Esophagus squamous epithelium (tissue), 5 donors: ENCODE results near the gene RRAS2. TPM values are rescaled to one million over a fixed set of nuclear protein-coding genes. Genes with fewer than 3 reads are reported as not detected.

Experiments used
- DNase-seq: peaks from one replicate; lab custom pipeline; 2025; lab: John Stamatoyannopoulos, UW
- H3K27ac ChIP-seq, 4 donors: fragments of 200-600 bp; sonication (generic); one replicate each; pipeline ENCODE4 v1.5.1; 2016 to 2019; ENCODE audit warnings: mild to moderate bottlenecking in 1 of 4
- H3K27me3 ChIP-seq, 4 donors: fragments of 200-600 bp; sonication (generic); 1 replicate in 3 of 4; 2 replicates in 1 of 4; pipeline versions ENCODE4 v1.5.1 to v1.6.0; 2017 to 2021; ENCODE audit warnings: antibody characterized with exemption in 1 of 4
- H3K36me3 ChIP-seq, 3 donors: fragments of 200-600 bp; sonication (generic); one replicate each; pipeline ENCODE4 v1.5.1; 2016 to 2019
- H3K4me1 ChIP-seq, 3 donors: fragments of 200-600 bp; sonication (generic); one replicate each; pipeline ENCODE4 v1.5.1; 2017 to 2019
- H3K4me3 ChIP-seq, 4 donors: fragments of 200-600 bp; sonication (generic); 1 replicate in 3 of 4; 2 replicates in 1 of 4; pipeline ENCODE4 v1.5.1; 2016 to 2019; ENCODE audit warnings: mild to moderate bottlenecking in 2 of 4, moderate library complexity in 1 of 4
- H3K9me3 ChIP-seq, 3 donors: fragments of 200-600 bp; sonication (generic); one replicate each; pipeline ENCODE4 v1.5.1; 2016 to 2019
- CTCF ChIP-seq, 6 experiments: fragments of 450-650 bp in 4 of 6; fragments of 200-600 bp in 2 of 6; sonication (generic) in 2 of 6; IDR thresholded peaks; one replicate each; pipeline ENCODE4 v1.5.1; 2016 to 2019; ENCODE audit warnings: antibody characterized with exemption in 6 of 6, mild to moderate bottlenecking in 4 of 6, moderate library complexity in 4 of 6
- POLR2A ChIP-seq, 4 donors: fragments of 450-650 bp; IDR thresholded peaks; one replicate each; pipeline ENCODE4 v1.6.1; 2017; ENCODE audit warnings: antibody characterized with exemption in 4 of 4, mild to moderate bottlenecking in 4 of 4, moderate library complexity in 3 of 4
- WGBS, 2 donors: methylation state at CpG; one replicate each; pipeline ENCODE4 v1.1.5; 2018; 5-methylcytosine and 5-hydroxymethylcytosine counted together
- intact Hi-C: fragments of 100-400 bp; cut with DNase I; formaldehyde crosslinking; loops from one replicate; pipeline ENCODE4 v1.15.0; 2022
- total RNA-seq, 4 donors: library from RNA; depleted of rRNA; stranded (reverse); fragments of >200 nt; gene quantifications; one replicate each; pipeline ENCODE4 v1.1.0, GENCODE V29; 2016
- donor health status: DM: yes; HTN: yes; CAD: no.

RRAS2 gene
- total RNA-seq, 4 donors from 2014 or later = 14.1 to 42.5 (median 29.0) TPM

- TF ChIP-seq CTCF (IDR thresholded peaks at IDR 0.05) (no peak), POLR2A (IDR thresholded peaks at IDR 0.05) (no peak)
- H3K36me3 ChIP-seq = no peaks in the 10 kb centered on the region
- no peak overlapping the region for H3K4me3 ChIP-seq
- intact Hi-C loops = no loop called here
- H3K9me3 ChIP-seq = no peaks in the 10 kb centered on the region
- H3K27ac ChIP-seq = no peak overlapping the region
- H3K4me1 ChIP-seq = peaks cover 0 to 40% (median 7%) of the 10 kb centered on the region in 3 donors
- 85 to 93% methylated on average over 2 of the region's 2 CpGs for WGBS, 2 donors
- no peaks in the 10 kb centered on the region for H3K27me3 ChIP-seq
- no peak for DNase-seq
Observed at GRCh38 chr11:14315130-14315529, 43.9 kb downstream of the RRAS2 start.

- no peak for TF ChIP-seq POLR2A (IDR thresholded peaks at IDR 0.05)
- TF ChIP-seq CTCF (IDR thresholded peaks at IDR 0.05) = no peak
- H3K27ac ChIP-seq = no peak overlapping the region
Observed at GRCh38 chr11:14314127-14314526, 44.9 kb downstream of the RRAS2 start.

GRCh38 chr11:14312736-14313438 lies 46.1 kb downstream of the RRAS2 start:
- H3K27ac ChIP-seq = no peak overlapping the region
- WGBS, 2 donors = 43 to 68% methylated on average over 4 of the region's 4 CpGs
- no peaks in the 10 kb centered on the region for H3K27me3 ChIP-seq
- H3K36me3 ChIP-seq = no peaks in the 10 kb centered on the region
- peaks cover 0 to 46% (median 15%) of the 10 kb centered on the region in 3 donors for H3K4me1 ChIP-seq
- no peak overlapping the region for H3K4me3 ChIP-seq
- no peaks in the 10 kb centered on the region for H3K9me3 ChIP-seq
- TF ChIP-seq POLR2A (IDR thresholded peaks at IDR 0.05) (no peak), CTCF (IDR thresholded peaks at IDR 0.05) (no peak)
- no peak for DNase-seq
- intact Hi-C loops = no loop called here

More at GRCh38 chr11:14314127-14314526, 44.9 kb downstream of the RRAS2 start:
- H3K9me3 ChIP-seq = no peaks in the 10 kb centered on the region
- 61 to 75% methylated on average over 2 of the region's 2 CpGs for WGBS, 2 donors
- intact Hi-C loops = no loop called here
- no peak overlapping the region for H3K4me3 ChIP-seq
- no peak for DNase-seq
- H3K4me1 ChIP-seq = peaks cover 0 to 50% (median 7%) of the 10 kb centered on the region in 3 donors
- H3K27me3 ChIP-seq = no peaks in the 10 kb centered on the region
- no peaks in the 10 kb centered on the region for H3K36me3 ChIP-seq

- Histone ChIP-seq H3K4me1 (peaks cover 0 to 45% (median 15%) of the 10 kb centered on the region in 3 donors), H3K27ac (no peak overlapping the region), H3K36me3 (no peaks in the 10 kb centered on the region), H3K4me3 (no peak overlapping the region), H3K27me3 (no peaks in the 10 kb centered on the region), H3K9me3 (no peaks in the 10 kb centered on the region)
- DNase-seq = no peak
- TF ChIP-seq POLR2A (IDR thresholded peaks at IDR 0.05) (no peak), CTCF (IDR thresholded peaks at IDR 0.05) (no peak)
- intact Hi-C loops = no loop called here
- 36 to 80% methylated on average over 1 of the region's 1 CpG for WGBS, 2 donors
Observed at GRCh38 chr11:14310679-14311078, 48.3 kb downstream of the RRAS2 start.

GRCh38 chr11:14309425-14310192 lies 49.4 kb downstream of the RRAS2 start:
- 77 to 80% methylated on average over 4 of the region's 4 CpGs for WGBS, 2 donors
- Histone ChIP-seq H3K36me3 (no peaks in the 10 kb centered on the region), H3K27ac (no peak overlapping the region), H3K4me3 (no peak overlapping the region), H3K27me3 (no peaks in the 10 kb centered on the region), H3K9me3 (no peaks in the 10 kb centered on the region), H3K4me1 (peaks cover 0 to 45% (median 15%) of the 10 kb centered on the region in 3 donors)
- intact Hi-C loops = loop anchor here (10.0 kb wide), 1 partner anchor 105 kb away; no protein-coding TSS in a partner anchor
- no peak for TF ChIP-seq POLR2A (IDR thresholded peaks at IDR 0.05)
- TF ChIP-seq CTCF (IDR thresholded peaks at IDR 0.05) = no peak
- no peak for DNase-seq
